Neural cell (in vitro differentiated cells): ENCODE results near the gene EFCAB8. TPM values are rescaled to one million over a fixed set of nuclear protein-coding genes. Genes with fewer than 3 reads are reported as not detected.

Source experiments
- H2AFZ ChIP-seq: fragments of 200-600, 300-800 bp; sonication (generic), shearing (Covaris generic); 2 replicates; pipeline ENCODE4 v1.6.0; 2014; ENCODE audit warnings: low read depth, mild to moderate bottlenecking, antibody characterized with exemption, low read length, moderate library complexity
- H3F3A ChIP-seq: fragments of 200-600 bp; shearing (Covaris generic); 2 replicates; pipeline ENCODE4 v1.6.1; 2016; ENCODE audit warnings: mild to moderate bottlenecking, moderate library complexity, mixed read lengths, antibody characterized with exemption, low read length; ENCODE audit not compliant: insufficient read depth, poor library complexity, severe bottlenecking
- H3K27ac ChIP-seq: fragments of 200-600, 300-800 bp; sonication (generic), shearing (Covaris generic); 2 replicates; pipeline ENCODE4 v1.5.1; 2014; ENCODE audit warnings: mild to moderate bottlenecking, low read length, moderate library complexity
- H3K27me3 ChIP-seq: fragments of 300-800, 200-600 bp; sonication (generic), shearing (Covaris generic); 2 replicates; pipeline ENCODE4 v1.6.0; 2014; ENCODE audit warnings: mild to moderate bottlenecking, low read depth, low read length, moderate library complexity; ENCODE audit not compliant: insufficient read depth
- H3K36me3 ChIP-seq: fragments of 300-800, 200-600 bp; sonication (generic), shearing (Covaris generic); 2 replicates; pipeline ENCODE4 v1.5.1; 2014; ENCODE audit warnings: mild to moderate bottlenecking, antibody characterized with exemption, low read length, moderate library complexity; ENCODE audit not compliant: insufficient read depth
- H3K4me2 ChIP-seq: fragments of 300-800, 200-600 bp; sonication (generic), shearing (Covaris generic); 2 replicates; pipeline ENCODE4 v1.6.0; 2014; ENCODE audit warnings: mild to moderate bottlenecking, low read length
- H3K4me3 ChIP-seq: fragments of 300-800, 200-600 bp; sonication (generic), shearing (Covaris generic); 2 replicates; pipeline ENCODE4 v1.5.1; 2014; ENCODE audit warnings: mild to moderate bottlenecking, low read length, moderate library complexity
- H3K79me2 ChIP-seq: fragments of 200-600 bp; shearing (Covaris generic); replicated peaks from 2 replicates; pipeline ENCODE4 v1.6.0; 2014; ENCODE audit warnings: mild to moderate bottlenecking, low read length, moderate library complexity; ENCODE audit not compliant: insufficient read depth
- H3K9ac ChIP-seq: fragments of 300-800, 200-600 bp; sonication (generic), shearing (Covaris generic); 2 replicates; pipeline ENCODE4 v1.6.1; 2016; ENCODE audit warnings: mild to moderate bottlenecking, low read length, mixed read lengths
- H3K9me2 ChIP-seq: fragments of 200-600 bp; shearing (Covaris generic); 2 replicates; pipeline ENCODE4 v1.6.1; 2016; ENCODE audit warnings: mild to moderate bottlenecking, low read length, mixed read lengths; ENCODE audit not compliant: insufficient read depth
- H3K9me3 ChIP-seq: fragments of 200-600, 300-800 bp; sonication (generic), shearing (Covaris generic); 2 replicates; pipeline ENCODE4 v1.6.1; 2016; ENCODE audit warnings: mild to moderate bottlenecking, mixed run types, low read length, moderate library complexity, mixed read lengths
- H4K20me1 ChIP-seq: fragments of 200-600 bp; shearing (Covaris generic); 2 replicates; pipeline ENCODE4 v1.6.1; 2016; ENCODE audit warnings: mild to moderate bottlenecking, mixed run types; ENCODE audit not compliant: insufficient read depth
- CTCF ChIP-seq: fragments of 450-650 bp; IDR thresholded peaks from 2 replicates; pipeline ENCODE4 v1.5.1; 2014; ENCODE audit warnings: antibody characterized with exemption, mild to moderate bottlenecking, moderate library complexity; ENCODE audit not compliant: poor library complexity, severe bottlenecking
- EP300 ChIP-seq: fragments of 450-650 bp; conservative IDR thresholded peaks from 2 replicates; pipeline ENCODE4 v1.6.1; 2014; ENCODE audit warnings: antibody characterized with exemption, mild to moderate bottlenecking, moderate library complexity; ENCODE audit not compliant: poor library complexity, severe bottlenecking
- EZH2 ChIP-seq: fragments of 200-600, 300-800 bp; shearing (Covaris generic), sonication (generic); IDR thresholded peaks from 2 replicates; pipeline ENCODE4 v1.6.1; 2014; ENCODE audit warnings: antibody characterized with exemption, low read length, borderline replicate concordance, mild to moderate bottlenecking; ENCODE audit not compliant: insufficient read depth, poor library complexity, severe bottlenecking
- MXI1 ChIP-seq: fragments of 450-650 bp; conservative IDR thresholded peaks from 2 replicates; pipeline ENCODE4 v1.6.1; 2014; ENCODE audit warnings: antibody characterized with exemption, mild to moderate bottlenecking; ENCODE audit not compliant: poor library complexity, severe bottlenecking
- POLR2AphosphoS5 ChIP-seq: IDR thresholded peaks from 2 replicates; pipeline ENCODE4 v1.6.1; 2012
- RAD21 ChIP-seq: fragments of 450-650 bp; conservative IDR thresholded peaks from 2 replicates; pipeline ENCODE4 v1.6.1; 2014; ENCODE audit warnings: antibody characterized with exemption, mild to moderate bottlenecking, moderate library complexity
- SMC3 ChIP-seq: fragments of 450-650 bp; conservative IDR thresholded peaks from 2 replicates; pipeline ENCODE4 v1.6.1; 2014; ENCODE audit warnings: antibody characterized with exemption, mild to moderate bottlenecking, moderate library complexity; ENCODE audit not compliant: poor library complexity
- TAF1 ChIP-seq: IDR thresholded peaks from 2 replicates; pipeline ENCODE4 v1.6.1; 2012; ENCODE audit warnings: low read depth
- polyA plus RNA-seq: library from polyadenylated mRNA; depleted of rRNA; stranded (reverse); fragments of >200 nt; gene quantifications from 2 replicates; pipeline ENCODE4 v1.2.3, GENCODE V29; 2014
- TF ChIP-seq, protein P1 (sequence below): IDR thresholded peaks from 2 replicates; pipeline ENCODE4 v1.6.1; 2012; ENCODE audit warnings: borderline replicate concordance

The EFCAB8 gene
- polyA plus RNA-seq, 1 donor from 2014 or later, result not detected

- Histone ChIP-seq H3K27ac (no peak overlapping the region), H3K4me3 (no peak overlapping the region), H3K4me2 (no peak overlapping the region), H3K36me3 (no peaks in the 10 kb centered on the region), H3K9me2 (no peaks in the 10 kb centered on the region), H3K27me3 (no peaks in the 10 kb centered on the region), H3K79me2 (no peaks in the 10 kb centered on the region), H3K9me3 (peaks cover 1% of the 10 kb centered on the region), H2AFZ (no peak overlapping the region), H4K20me1 (no peaks in the 10 kb centered on the region), H3K9ac (no peak overlapping the region), H3F3A (no peaks in the 10 kb centered on the region)
- TF ChIP-seq MXI1 (no peak), CTCF (no peak), RAD21 (no peak), SMC3 (no peak), TAF1 (no peak), EP300 (no peak), EZH2 (no peak), POLR2AphosphoS5 (no peak)
- TF ChIP-seq, protein P1, sequence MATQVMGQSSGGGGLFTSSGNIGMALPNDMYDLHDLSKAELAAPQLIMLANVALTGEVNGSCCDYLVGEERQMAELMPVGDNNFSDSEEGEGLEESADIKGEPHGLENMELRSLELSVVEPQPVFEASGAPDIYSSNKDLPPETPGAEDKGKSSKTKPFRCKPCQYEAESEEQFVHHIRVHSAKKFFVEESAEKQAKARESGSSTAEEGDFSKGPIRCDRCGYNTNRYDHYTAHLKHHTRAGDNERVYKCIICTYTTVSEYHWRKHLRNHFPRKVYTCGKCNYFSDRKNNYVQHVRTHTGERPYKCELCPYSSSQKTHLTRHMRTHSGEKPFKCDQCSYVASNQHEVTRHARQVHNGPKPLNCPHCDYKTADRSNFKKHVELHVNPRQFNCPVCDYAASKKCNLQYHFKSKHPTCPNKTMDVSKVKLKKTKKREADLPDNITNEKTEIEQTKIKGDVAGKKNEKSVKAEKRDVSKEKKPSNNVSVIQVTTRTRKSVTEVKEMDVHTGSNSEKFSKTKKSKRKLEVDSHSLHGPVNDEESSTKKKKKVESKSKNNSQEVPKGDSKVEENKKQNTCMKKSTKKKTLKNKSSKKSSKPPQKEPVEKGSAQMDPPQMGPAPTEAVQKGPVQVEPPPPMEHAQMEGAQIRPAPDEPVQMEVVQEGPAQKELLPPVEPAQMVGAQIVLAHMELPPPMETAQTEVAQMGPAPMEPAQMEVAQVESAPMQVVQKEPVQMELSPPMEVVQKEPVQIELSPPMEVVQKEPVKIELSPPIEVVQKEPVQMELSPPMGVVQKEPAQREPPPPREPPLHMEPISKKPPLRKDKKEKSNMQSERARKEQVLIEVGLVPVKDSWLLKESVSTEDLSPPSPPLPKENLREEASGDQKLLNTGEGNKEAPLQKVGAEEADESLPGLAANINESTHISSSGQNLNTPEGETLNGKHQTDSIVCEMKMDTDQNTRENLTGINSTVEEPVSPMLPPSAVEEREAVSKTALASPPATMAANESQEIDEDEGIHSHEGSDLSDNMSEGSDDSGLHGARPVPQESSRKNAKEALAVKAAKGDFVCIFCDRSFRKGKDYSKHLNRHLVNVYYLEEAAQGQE, result no peak
Measured at GRCh38 chr20:32989507-32990283, 131.0 kb downstream of the EFCAB8 start.

DNA sequence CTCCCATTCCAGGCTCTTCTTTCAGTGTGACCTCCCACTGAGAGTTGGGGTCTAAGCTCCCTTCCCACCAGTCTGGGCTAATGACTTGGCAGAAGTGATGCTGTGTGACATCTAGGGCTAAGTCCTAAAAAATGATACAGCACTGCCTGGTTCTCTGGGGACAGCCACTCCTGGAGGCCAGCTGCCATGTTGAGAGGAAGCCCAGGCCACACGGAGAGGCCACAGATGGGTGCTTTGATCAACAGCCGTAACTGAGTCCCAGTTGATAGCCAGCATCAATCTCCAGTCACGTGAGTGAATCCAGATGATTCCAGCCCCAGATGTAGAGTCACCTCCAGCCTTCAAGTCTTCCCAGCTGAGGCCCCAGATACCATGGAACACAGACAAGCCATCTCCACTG is 131.7 kb downstream of the EFCAB8 start:
- no peaks in the 10 kb centered on the region for H3K9me2 ChIP-seq
- TF ChIP-seq EZH2 (no peak), SMC3 (no peak), MXI1 (no peak), TAF1 (no peak), RAD21 (no peak), POLR2AphosphoS5 (no peak), EP300 (no peak), CTCF (no peak)
- TF ChIP-seq, protein P1, result no peak
- no peak overlapping the region for H2AFZ ChIP-seq
- no peak overlapping the region for H3K9ac ChIP-seq
- H3K4me3 ChIP-seq, result no peak overlapping the region
- no peaks in the 10 kb centered on the region for H4K20me1 ChIP-seq
- no peak overlapping the region for H3K27ac ChIP-seq
- no peak overlapping the region for H3K4me2 ChIP-seq
- H3F3A ChIP-seq, result no peaks in the 10 kb centered on the region
- H3K79me2 ChIP-seq, result no peaks in the 10 kb centered on the region
- H3K36me3 ChIP-seq, result no peaks in the 10 kb centered on the region
- no peaks in the 10 kb centered on the region for H3K27me3 ChIP-seq
- H3K9me3 ChIP-seq, result peaks cover 5% of the 10 kb centered on the region
